Neural cell (in vitro differentiated cells): ENCODE data around the gene ABCC9. TPM values are rescaled to one million over a fixed set of nuclear protein-coding genes. Genes with fewer than 3 reads are reported as not detected.

Experiments
- H2AFZ ChIP-seq: fragments of 200-600, 300-800 bp; sonication (generic), shearing (Covaris generic); 2 replicates; pipeline ENCODE4 v1.6.0; 2014; ENCODE audit warnings: low read depth, mild to moderate bottlenecking, antibody characterized with exemption, low read length, moderate library complexity
- H3F3A ChIP-seq: fragments of 200-600 bp; shearing (Covaris generic); 2 replicates; pipeline ENCODE4 v1.6.1; 2016; ENCODE audit warnings: mild to moderate bottlenecking, moderate library complexity, mixed read lengths, antibody characterized with exemption, low read length; ENCODE audit not compliant: insufficient read depth, poor library complexity, severe bottlenecking
- H3K27ac ChIP-seq: fragments of 200-600, 300-800 bp; sonication (generic), shearing (Covaris generic); 2 replicates; pipeline ENCODE4 v1.5.1; 2014; ENCODE audit warnings: mild to moderate bottlenecking, low read length, moderate library complexity
- H3K27me3 ChIP-seq: fragments of 300-800, 200-600 bp; sonication (generic), shearing (Covaris generic); 2 replicates; pipeline ENCODE4 v1.6.0; 2014; ENCODE audit warnings: mild to moderate bottlenecking, low read depth, low read length, moderate library complexity; ENCODE audit not compliant: insufficient read depth
- H3K36me3 ChIP-seq: fragments of 300-800, 200-600 bp; sonication (generic), shearing (Covaris generic); 2 replicates; pipeline ENCODE4 v1.5.1; 2014; ENCODE audit warnings: mild to moderate bottlenecking, antibody characterized with exemption, low read length, moderate library complexity; ENCODE audit not compliant: insufficient read depth
- H3K4me2 ChIP-seq: fragments of 300-800, 200-600 bp; sonication (generic), shearing (Covaris generic); 2 replicates; pipeline ENCODE4 v1.6.0; 2014; ENCODE audit warnings: mild to moderate bottlenecking, low read length
- H3K4me3 ChIP-seq: fragments of 300-800, 200-600 bp; sonication (generic), shearing (Covaris generic); 2 replicates; pipeline ENCODE4 v1.5.1; 2014; ENCODE audit warnings: mild to moderate bottlenecking, low read length, moderate library complexity
- H3K79me2 ChIP-seq: fragments of 200-600 bp; shearing (Covaris generic); replicated peaks from 2 replicates; pipeline ENCODE4 v1.6.0; 2014; ENCODE audit warnings: mild to moderate bottlenecking, low read length, moderate library complexity; ENCODE audit not compliant: insufficient read depth
- H3K9ac ChIP-seq: fragments of 300-800, 200-600 bp; sonication (generic), shearing (Covaris generic); 2 replicates; pipeline ENCODE4 v1.6.1; 2016; ENCODE audit warnings: mild to moderate bottlenecking, low read length, mixed read lengths
- H3K9me2 ChIP-seq: fragments of 200-600 bp; shearing (Covaris generic); 2 replicates; pipeline ENCODE4 v1.6.1; 2016; ENCODE audit warnings: mild to moderate bottlenecking, low read length, mixed read lengths; ENCODE audit not compliant: insufficient read depth
- H3K9me3 ChIP-seq: fragments of 200-600, 300-800 bp; sonication (generic), shearing (Covaris generic); 2 replicates; pipeline ENCODE4 v1.6.1; 2016; ENCODE audit warnings: mild to moderate bottlenecking, mixed run types, low read length, moderate library complexity, mixed read lengths
- H4K20me1 ChIP-seq: fragments of 200-600 bp; shearing (Covaris generic); 2 replicates; pipeline ENCODE4 v1.6.1; 2016; ENCODE audit warnings: mild to moderate bottlenecking, mixed run types; ENCODE audit not compliant: insufficient read depth
- EP300 ChIP-seq: fragments of 450-650 bp; conservative IDR thresholded peaks from 2 replicates; pipeline ENCODE4 v1.6.1; 2014; ENCODE audit warnings: antibody characterized with exemption, mild to moderate bottlenecking, moderate library complexity; ENCODE audit not compliant: poor library complexity, severe bottlenecking
- EZH2 ChIP-seq: fragments of 200-600, 300-800 bp; shearing (Covaris generic), sonication (generic); IDR thresholded peaks from 2 replicates; pipeline ENCODE4 v1.6.1; 2014; ENCODE audit warnings: antibody characterized with exemption, low read length, borderline replicate concordance, mild to moderate bottlenecking; ENCODE audit not compliant: insufficient read depth, poor library complexity, severe bottlenecking
- MXI1 ChIP-seq: fragments of 450-650 bp; conservative IDR thresholded peaks from 2 replicates; pipeline ENCODE4 v1.6.1; 2014; ENCODE audit warnings: antibody characterized with exemption, mild to moderate bottlenecking; ENCODE audit not compliant: poor library complexity, severe bottlenecking
- POLR2AphosphoS5 ChIP-seq: IDR thresholded peaks from 2 replicates; pipeline ENCODE4 v1.6.1; 2012
- RAD21 ChIP-seq: fragments of 450-650 bp; conservative IDR thresholded peaks from 2 replicates; pipeline ENCODE4 v1.6.1; 2014; ENCODE audit warnings: antibody characterized with exemption, mild to moderate bottlenecking, moderate library complexity
- SMC3 ChIP-seq: fragments of 450-650 bp; conservative IDR thresholded peaks from 2 replicates; pipeline ENCODE4 v1.6.1; 2014; ENCODE audit warnings: antibody characterized with exemption, mild to moderate bottlenecking, moderate library complexity; ENCODE audit not compliant: poor library complexity
- TAF1 ChIP-seq: IDR thresholded peaks from 2 replicates; pipeline ENCODE4 v1.6.1; 2012; ENCODE audit warnings: low read depth
- polyA plus RNA-seq: library from polyadenylated mRNA; depleted of rRNA; stranded (reverse); fragments of >200 nt; gene quantifications from 2 replicates; pipeline ENCODE4 v1.2.3, GENCODE V29; 2014
- TF ChIP-seq, protein P1 (sequence below): IDR thresholded peaks from 2 replicates; pipeline ENCODE4 v1.6.1; 2012; ENCODE audit warnings: borderline replicate concordance
- TF ChIP-seq, protein P2 (sequence below): fragments of 450-650 bp; IDR thresholded peaks from 2 replicates; pipeline ENCODE4 v1.5.1; 2014; ENCODE audit warnings: antibody characterized with exemption, mild to moderate bottlenecking, moderate library complexity; ENCODE audit not compliant: poor library complexity, severe bottlenecking

ABCC9 gene
- polyA plus RNA-seq, 1 donor from 2014 or later: 0.32 TPM

DNA sequence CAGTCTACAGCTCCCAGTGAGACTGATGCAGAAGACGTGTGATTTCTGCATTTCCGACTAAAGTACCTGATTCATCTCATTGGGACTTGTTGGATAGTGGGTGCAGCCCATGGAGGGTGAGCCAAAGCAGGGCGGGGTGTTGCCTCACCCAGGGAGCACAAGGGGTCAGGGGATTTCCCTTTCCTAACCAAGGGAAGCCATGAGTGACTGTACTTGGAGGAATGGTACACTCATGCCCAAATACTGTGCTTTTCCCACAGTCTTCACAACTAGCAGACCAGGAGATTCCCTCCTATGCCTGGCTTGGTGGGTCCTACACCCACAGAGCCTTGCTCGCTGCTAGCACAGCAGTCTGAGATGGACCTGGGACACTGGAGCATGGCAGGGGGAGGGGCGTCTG lies 21.0 kb upstream of the ABCC9 start:
- no peaks in the 10 kb centered on the region for H3K9me2 ChIP-seq
- no peak overlapping the region for H3K4me2 ChIP-seq
- no peaks in the 10 kb centered on the region for H4K20me1 ChIP-seq
- H2AFZ ChIP-seq: no peak overlapping the region
- H3K27ac ChIP-seq: no peak overlapping the region
- no peaks in the 10 kb centered on the region for H3K79me2 ChIP-seq
- H3K4me3 ChIP-seq: no peak overlapping the region
- no peaks in the 10 kb centered on the region for H3F3A ChIP-seq
- H3K9me3 ChIP-seq: no peaks in the 10 kb centered on the region
- H3K36me3 ChIP-seq: no peaks in the 10 kb centered on the region
- no peaks in the 10 kb centered on the region for H3K27me3 ChIP-seq
- TF ChIP-seq, protein P1, sequence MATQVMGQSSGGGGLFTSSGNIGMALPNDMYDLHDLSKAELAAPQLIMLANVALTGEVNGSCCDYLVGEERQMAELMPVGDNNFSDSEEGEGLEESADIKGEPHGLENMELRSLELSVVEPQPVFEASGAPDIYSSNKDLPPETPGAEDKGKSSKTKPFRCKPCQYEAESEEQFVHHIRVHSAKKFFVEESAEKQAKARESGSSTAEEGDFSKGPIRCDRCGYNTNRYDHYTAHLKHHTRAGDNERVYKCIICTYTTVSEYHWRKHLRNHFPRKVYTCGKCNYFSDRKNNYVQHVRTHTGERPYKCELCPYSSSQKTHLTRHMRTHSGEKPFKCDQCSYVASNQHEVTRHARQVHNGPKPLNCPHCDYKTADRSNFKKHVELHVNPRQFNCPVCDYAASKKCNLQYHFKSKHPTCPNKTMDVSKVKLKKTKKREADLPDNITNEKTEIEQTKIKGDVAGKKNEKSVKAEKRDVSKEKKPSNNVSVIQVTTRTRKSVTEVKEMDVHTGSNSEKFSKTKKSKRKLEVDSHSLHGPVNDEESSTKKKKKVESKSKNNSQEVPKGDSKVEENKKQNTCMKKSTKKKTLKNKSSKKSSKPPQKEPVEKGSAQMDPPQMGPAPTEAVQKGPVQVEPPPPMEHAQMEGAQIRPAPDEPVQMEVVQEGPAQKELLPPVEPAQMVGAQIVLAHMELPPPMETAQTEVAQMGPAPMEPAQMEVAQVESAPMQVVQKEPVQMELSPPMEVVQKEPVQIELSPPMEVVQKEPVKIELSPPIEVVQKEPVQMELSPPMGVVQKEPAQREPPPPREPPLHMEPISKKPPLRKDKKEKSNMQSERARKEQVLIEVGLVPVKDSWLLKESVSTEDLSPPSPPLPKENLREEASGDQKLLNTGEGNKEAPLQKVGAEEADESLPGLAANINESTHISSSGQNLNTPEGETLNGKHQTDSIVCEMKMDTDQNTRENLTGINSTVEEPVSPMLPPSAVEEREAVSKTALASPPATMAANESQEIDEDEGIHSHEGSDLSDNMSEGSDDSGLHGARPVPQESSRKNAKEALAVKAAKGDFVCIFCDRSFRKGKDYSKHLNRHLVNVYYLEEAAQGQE: no peak
- TF ChIP-seq TAF1: no peak
- TF ChIP-seq EZH2: no peak
- no peak for TF ChIP-seq RAD21
- TF ChIP-seq POLR2AphosphoS5: no peak
- no peak for TF ChIP-seq MXI1
- no peak for TF ChIP-seq SMC3
- TF ChIP-seq EP300: no peak
- TF ChIP-seq, protein P2, sequence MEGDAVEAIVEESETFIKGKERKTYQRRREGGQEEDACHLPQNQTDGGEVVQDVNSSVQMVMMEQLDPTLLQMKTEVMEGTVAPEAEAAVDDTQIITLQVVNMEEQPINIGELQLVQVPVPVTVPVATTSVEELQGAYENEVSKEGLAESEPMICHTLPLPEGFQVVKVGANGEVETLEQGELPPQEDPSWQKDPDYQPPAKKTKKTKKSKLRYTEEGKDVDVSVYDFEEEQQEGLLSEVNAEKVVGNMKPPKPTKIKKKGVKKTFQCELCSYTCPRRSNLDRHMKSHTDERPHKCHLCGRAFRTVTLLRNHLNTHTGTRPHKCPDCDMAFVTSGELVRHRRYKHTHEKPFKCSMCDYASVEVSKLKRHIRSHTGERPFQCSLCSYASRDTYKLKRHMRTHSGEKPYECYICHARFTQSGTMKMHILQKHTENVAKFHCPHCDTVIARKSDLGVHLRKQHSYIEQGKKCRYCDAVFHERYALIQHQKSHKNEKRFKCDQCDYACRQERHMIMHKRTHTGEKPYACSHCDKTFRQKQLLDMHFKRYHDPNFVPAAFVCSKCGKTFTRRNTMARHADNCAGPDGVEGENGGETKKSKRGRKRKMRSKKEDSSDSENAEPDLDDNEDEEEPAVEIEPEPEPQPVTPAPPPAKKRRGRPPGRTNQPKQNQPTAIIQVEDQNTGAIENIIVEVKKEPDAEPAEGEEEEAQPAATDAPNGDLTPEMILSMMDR: no peak
- no peak overlapping the region for H3K9ac ChIP-seq

DNA sequence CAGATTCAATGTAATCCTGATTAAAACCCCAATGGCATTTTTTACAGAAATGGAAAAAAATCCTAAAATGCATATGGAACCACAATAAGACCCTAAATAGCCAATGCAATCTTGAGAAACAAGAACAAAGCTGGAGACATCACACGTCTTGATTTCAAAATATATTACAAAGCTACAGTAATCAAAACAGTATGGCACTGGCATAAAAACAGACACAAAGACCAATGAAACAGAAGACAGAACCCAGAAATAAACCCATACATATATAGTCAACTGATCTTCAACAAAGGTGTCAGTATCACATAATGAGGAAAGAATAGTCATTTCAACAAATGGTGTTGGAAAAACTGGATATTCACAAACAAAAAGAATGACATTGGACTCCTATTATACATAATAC lies 9.4 kb upstream of the ABCC9 start:
- TF ChIP-seq RAD21 (no peak), EP300 (no peak), POLR2AphosphoS5 (no peak), SMC3 (no peak), MXI1 (no peak), EZH2 (no peak), TAF1 (no peak)
- TF ChIP-seq, protein P2: no peak
- TF ChIP-seq, protein P1: no peak
- Histone ChIP-seq H3K27ac (no peak overlapping the region), H3F3A (no peaks in the 10 kb centered on the region), H3K4me2 (no peak overlapping the region), H3K27me3 (no peaks in the 10 kb centered on the region), H3K36me3 (no peaks in the 10 kb centered on the region), H3K9ac (no peak overlapping the region), H3K4me3 (no peak overlapping the region), H2AFZ (no peak overlapping the region), H3K9me2 (no peaks in the 10 kb centered on the region), H4K20me1 (no peaks in the 10 kb centered on the region), H3K9me3 (peaks cover 5% of the 10 kb centered on the region), H3K79me2 (no peaks in the 10 kb centered on the region)
